Measurements from ENCODE around the gene PNLIPRP1. TPM values are rescaled to one million over a fixed set of nuclear protein-coding genes. Genes with fewer than 3 reads are reported as not detected.

PNLIPRP1 gene
- total RNA-seq, 1 experiment from 2014 or later: not detected

GRCh38 chr10:116574797-116575196, 16.0 kb upstream of the PNLIPRP1 start:
- Histone ChIP-seq H3K27me3 (ENCODE audit: insufficient read depth, low read depth) (peaks cover 5% of the 10 kb centered on the region; the same call in 1 of the 2 replicates), H3K9me2 (ENCODE audit: insufficient read depth) (no peaks in the 10 kb centered on the region), H2AFZ (no peak overlapping the region), H3K4me3 (no peak overlapping the region), H3K4me1 (replicated peaks; ENCODE audit: insufficient read depth) (no peaks in the 10 kb centered on the region), H3K79me2 (ENCODE audit: low read depth) (no peaks in the 10 kb centered on the region), H3K27ac (no peak overlapping the region), H3K4me2 (no peak overlapping the region), H3F3A (ENCODE audit: insufficient read depth, low read depth) (no peaks in the 10 kb centered on the region), H4K20me1 (ENCODE audit: insufficient read depth) (no peaks in the 10 kb centered on the region), H3K36me3 (ENCODE audit: low read depth) (no peaks in the 10 kb centered on the region), H3K9me3 (ENCODE audit: insufficient read depth, low read depth) (no peaks in the 10 kb centered on the region)
- no peak for DNase-seq
- ChIA-PET POLR2A (ENCODE audit: unreplicated experiment) (no interaction called here), CTCF (no interaction called here)
- intact Hi-C loops (cut with micrococcal nuclease; ENCODE audit: unreplicated experiment): no loop called here
- no peak for TF ChIP-seq EZH2 (IDR thresholded peaks at IDR 0.05; ENCODE audit: low read depth)
- TF ChIP-seq CTCF (conservative IDR thresholded peaks at IDR 0.05): no peak
- BruUV-seq (replicated peaks): no TSS peak

DNA sequence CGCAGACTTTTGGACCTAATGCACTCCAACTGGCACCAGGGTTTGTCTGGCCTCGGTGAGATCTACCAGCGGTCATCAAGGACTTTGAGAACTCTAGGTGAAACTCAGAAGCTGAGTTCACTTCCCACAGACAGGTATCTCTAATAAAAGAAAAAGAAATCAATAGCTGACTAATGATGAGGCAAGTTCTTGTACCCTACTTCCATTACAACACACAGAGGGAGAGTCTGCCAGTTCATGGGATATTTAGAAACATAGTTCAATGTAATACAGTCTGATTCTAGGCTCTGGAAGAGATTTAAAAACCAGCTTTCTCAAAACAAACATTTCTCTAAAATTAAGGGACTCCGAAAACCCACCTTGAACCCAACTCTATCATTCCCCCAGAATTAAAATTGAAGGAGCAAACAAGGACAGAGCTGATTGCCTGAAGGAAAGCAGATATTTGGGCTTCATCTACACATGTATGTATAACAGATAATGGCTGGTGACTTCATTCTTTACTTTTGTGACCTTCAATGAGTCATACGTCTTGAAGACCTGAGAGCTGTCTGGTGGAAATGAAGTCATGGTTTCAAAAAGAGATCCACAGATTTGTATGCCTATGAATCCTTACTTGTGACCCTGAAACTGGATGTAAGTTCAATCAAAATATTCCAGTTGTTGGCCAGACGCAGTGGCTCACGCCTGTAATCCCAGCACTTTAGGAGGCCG, 2.7 kb upstream of the PNLIPRP1 start:
- H3K9me2 ChIP-seq (ENCODE audit: insufficient read depth): 0 out of 2 replicates have a peak, but pooled peaks cover 3% of the 10 kb centered on the region
- H3K4me3 ChIP-seq: no peak overlapping the region
- intact Hi-C loops (cut with micrococcal nuclease; ENCODE audit: unreplicated experiment): no loop called here
- H3K36me3 ChIP-seq (ENCODE audit: low read depth): no peaks in the 10 kb centered on the region
- DNase-seq: no peak
- BruUV-seq (replicated peaks): no TSS peak
- H3K9me3 ChIP-seq (ENCODE audit: insufficient read depth, low read depth): no peaks in the 10 kb centered on the region
- peaks cover 41% of the 10 kb centered on the region; the same call in 1 of the 2 replicates for H3K27me3 ChIP-seq (ENCODE audit: insufficient read depth, low read depth)
- H3K79me2 ChIP-seq (ENCODE audit: low read depth): no peaks in the 10 kb centered on the region
- ChIA-PET CTCF (interaction anchor here (0.6 kb wide), 1 partner anchor 523 kb away, joined by 8 read pairs; no protein-coding TSS in a partner anchor), POLR2A (ENCODE audit: unreplicated experiment) (interaction anchor here (0.6 kb wide), 1 partner anchor 694 kb away, joined by 3 read pairs; no protein-coding TSS in a partner anchor)
- no peaks in the 10 kb centered on the region for H4K20me1 ChIP-seq (ENCODE audit: insufficient read depth)
- H2AFZ ChIP-seq: no peak overlapping the region
- TF ChIP-seq CTCF (conservative IDR thresholded peaks at IDR 0.05) (no peak), EZH2 (IDR thresholded peaks at IDR 0.05; ENCODE audit: low read depth) (no peak)
- H3F3A ChIP-seq (ENCODE audit: insufficient read depth, low read depth): no peaks in the 10 kb centered on the region
- no peak overlapping the region for H3K4me2 ChIP-seq
- H3K27ac ChIP-seq: no peak overlapping the region
- no peaks in the 10 kb centered on the region for H3K4me1 ChIP-seq (replicated peaks; ENCODE audit: insufficient read depth)

DNA sequence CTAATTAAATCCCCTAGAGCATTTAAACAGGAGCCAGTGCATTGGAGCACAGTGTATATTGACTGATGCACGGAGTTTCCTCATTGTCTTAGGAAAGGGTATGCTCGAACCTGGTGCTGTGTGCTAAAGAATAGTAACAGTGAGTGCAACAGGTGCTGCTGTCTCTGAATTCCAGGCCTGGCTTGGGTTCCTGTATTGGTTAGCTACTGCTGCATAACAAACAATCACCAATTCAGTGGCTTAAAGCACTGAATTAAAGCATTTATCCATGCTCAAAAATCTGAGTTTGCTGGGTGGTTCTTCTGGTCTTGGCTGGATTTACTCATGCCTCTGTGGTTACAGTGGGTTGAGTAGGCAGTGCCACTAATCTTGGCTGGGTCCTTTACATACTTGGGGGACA, 1.8 kb upstream of the PNLIPRP1 start:
- Histone ChIP-seq H3K27ac (no peak overlapping the region), H3K9me2 (ENCODE audit: insufficient read depth) (0 out of 2 replicates have a peak, but pooled peaks cover 3% of the 10 kb centered on the region), H3K4me3 (no peak overlapping the region), H4K20me1 (ENCODE audit: insufficient read depth) (no peaks in the 10 kb centered on the region), H3K9me3 (ENCODE audit: insufficient read depth, low read depth) (no peaks in the 10 kb centered on the region), H3K36me3 (ENCODE audit: low read depth) (no peaks in the 10 kb centered on the region), H3K4me2 (no peak overlapping the region), H3K27me3 (ENCODE audit: insufficient read depth, low read depth) (peaks cover 43% of the 10 kb centered on the region; the same call in 1 of the 2 replicates), H3K4me1 (replicated peaks; ENCODE audit: insufficient read depth) (no peaks in the 10 kb centered on the region), H3F3A (ENCODE audit: insufficient read depth, low read depth) (no peaks in the 10 kb centered on the region), H2AFZ (no peak overlapping the region), H3K79me2 (ENCODE audit: low read depth) (no peaks in the 10 kb centered on the region)
- BruUV-seq (replicated peaks): no TSS peak
- DNase-seq: no peak
- TF ChIP-seq CTCF (conservative IDR thresholded peaks at IDR 0.05) (no peak), EZH2 (IDR thresholded peaks at IDR 0.05; ENCODE audit: low read depth) (no peak)
- CTCF ChIA-PET: no interaction called here
- intact Hi-C loops (cut with micrococcal nuclease; ENCODE audit: unreplicated experiment): no loop called here
- POLR2A ChIA-PET (ENCODE audit: unreplicated experiment): interaction anchor here (0.5 to 0.6 kb wide), 2 partner anchors 693 to 1737 kb away, joined by 3 read pairs; no protein-coding TSS in a partner anchor
